ENCODE measurements around the gene MAP3K5.

Gene MAP3K5

GRCh38 chr6:136538836-136539235 lies 253.4 kb downstream of the MAP3K5 start:
- TF ChIP-seq, protein P1, sequence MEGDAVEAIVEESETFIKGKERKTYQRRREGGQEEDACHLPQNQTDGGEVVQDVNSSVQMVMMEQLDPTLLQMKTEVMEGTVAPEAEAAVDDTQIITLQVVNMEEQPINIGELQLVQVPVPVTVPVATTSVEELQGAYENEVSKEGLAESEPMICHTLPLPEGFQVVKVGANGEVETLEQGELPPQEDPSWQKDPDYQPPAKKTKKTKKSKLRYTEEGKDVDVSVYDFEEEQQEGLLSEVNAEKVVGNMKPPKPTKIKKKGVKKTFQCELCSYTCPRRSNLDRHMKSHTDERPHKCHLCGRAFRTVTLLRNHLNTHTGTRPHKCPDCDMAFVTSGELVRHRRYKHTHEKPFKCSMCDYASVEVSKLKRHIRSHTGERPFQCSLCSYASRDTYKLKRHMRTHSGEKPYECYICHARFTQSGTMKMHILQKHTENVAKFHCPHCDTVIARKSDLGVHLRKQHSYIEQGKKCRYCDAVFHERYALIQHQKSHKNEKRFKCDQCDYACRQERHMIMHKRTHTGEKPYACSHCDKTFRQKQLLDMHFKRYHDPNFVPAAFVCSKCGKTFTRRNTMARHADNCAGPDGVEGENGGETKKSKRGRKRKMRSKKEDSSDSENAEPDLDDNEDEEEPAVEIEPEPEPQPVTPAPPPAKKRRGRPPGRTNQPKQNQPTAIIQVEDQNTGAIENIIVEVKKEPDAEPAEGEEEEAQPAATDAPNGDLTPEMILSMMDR (IDR thresholded peaks at IDR 0.05; ENCODE audit: low read depth, low read length) = no peak
- no peak for DNase-seq (ENCODE audit: extremely low read depth, low read depth)

DNA sequence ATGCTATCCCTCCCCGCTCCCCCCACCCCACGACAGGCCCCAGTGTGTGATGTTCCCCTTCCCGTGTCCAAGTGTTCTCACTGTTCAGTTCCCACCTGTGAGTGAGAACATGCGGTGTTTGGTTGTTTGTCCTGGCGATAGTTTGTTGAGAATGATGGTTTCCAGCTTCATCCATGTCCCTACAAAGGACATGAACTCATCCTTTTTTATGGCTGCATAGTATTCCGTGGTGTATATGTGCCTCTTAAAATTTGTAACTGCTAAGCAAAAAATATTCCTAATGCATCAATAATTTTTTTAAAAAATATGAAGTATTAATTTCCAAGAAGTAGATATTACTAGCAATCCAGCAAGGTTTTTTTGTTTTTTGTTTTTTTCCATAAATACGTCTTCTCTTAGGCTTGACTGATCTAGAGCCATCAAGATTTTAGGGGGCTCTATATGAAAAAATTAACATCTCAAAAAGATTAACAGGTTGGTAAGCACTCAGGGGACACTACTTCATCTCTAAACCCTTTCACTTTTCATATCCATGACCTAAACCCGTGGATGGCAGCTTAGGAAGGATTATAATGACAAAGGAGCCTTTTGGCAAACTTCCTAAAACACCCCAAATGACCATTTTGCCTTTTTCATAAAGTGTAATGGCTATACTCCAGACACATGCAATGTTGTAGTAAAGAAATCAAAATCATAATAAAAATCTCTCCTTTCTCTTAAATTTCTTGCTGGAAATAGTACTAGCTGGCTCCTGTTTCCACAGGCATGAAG lies 256.2 kb downstream of the MAP3K5 start:
- no peak for DNase-seq (ENCODE audit: extremely low read depth, low read depth)
- TF ChIP-seq, protein P1 (IDR thresholded peaks at IDR 0.05; ENCODE audit: low read depth, low read length) = no peak

- TF ChIP-seq, protein P1 (IDR thresholded peaks at IDR 0.05; ENCODE audit: low read depth, low read length) = no peak
Measured at GRCh38 chr6:136535017-136535765, 257.1 kb downstream of the MAP3K5 start.

DNA sequence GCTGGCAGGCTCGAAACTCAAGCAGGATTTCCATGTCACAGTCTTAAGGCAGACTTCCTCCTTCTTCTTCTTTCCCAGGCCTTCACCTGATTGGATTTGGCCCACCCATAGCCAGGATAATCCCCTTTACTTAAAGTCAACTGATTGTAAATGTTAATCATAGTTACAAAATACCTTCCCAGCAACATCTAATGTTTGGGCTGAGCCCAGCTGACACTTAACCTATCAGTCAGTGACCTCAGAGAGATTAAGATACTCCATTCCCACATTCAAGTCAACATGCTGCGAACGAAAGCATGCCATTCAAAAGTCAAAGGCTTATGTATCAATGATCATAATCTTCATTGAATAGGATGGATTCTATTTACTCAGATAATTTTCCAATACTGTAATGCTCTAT lies 258.0 kb downstream of the MAP3K5 start:
- no peak for DNase-seq (ENCODE audit: extremely low read depth, low read depth)
- TF ChIP-seq, protein P1 (IDR thresholded peaks at IDR 0.05; ENCODE audit: low read depth, low read length) = no peak

More at GRCh38 chr6:136535017-136535765, 257.1 kb downstream of the MAP3K5 start:
- DNase-seq (ENCODE audit: extremely low read depth, low read depth) = no peak

DNA sequence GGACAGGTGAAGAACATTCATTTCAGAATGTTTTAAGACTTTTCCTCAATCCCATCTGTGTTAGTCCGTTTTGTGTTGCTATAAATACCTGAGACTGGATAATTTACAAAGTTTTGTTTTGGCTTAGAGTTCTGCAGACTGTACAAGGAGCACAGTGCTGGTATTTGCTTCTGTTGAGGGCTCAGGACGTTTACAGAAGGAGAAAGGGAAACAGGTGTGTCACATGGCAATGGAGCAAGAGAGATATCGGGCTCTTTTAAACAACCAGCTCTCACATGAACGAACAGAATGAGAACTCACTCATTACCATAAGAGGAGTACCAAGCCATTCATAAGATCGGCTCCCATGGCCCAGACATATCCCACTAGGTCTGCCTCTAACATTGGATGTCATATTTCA lies 258.8 kb downstream of the MAP3K5 start:
- no peak for DNase-seq (ENCODE audit: extremely low read depth, low read depth)
- TF ChIP-seq, protein P1 (IDR thresholded peaks at IDR 0.05; ENCODE audit: low read depth, low read length) = no peak

DNA sequence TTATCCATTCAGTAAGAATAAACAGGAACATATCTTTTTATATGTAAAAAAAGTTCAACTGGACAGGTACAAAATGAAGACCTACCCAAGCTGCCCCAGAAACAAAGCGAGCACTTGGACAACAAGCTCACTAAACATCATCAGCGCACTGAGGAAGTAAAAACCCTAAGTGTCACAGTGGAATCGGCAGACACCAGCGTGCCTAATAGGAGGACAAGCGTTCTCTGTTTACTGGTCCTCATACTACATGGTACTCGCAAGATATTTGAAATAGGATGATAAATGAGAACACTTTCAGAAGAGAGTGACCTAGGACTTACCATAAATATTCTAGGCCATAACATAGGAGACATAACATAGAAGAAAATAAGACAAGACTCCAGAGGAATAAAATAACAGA lies 260.2 kb downstream of the MAP3K5 start:
- TF ChIP-seq, protein P1 (IDR thresholded peaks at IDR 0.05; ENCODE audit: low read depth, low read length) = no peak
- DNase-seq (ENCODE audit: extremely low read depth, low read depth) = no peak

DNA sequence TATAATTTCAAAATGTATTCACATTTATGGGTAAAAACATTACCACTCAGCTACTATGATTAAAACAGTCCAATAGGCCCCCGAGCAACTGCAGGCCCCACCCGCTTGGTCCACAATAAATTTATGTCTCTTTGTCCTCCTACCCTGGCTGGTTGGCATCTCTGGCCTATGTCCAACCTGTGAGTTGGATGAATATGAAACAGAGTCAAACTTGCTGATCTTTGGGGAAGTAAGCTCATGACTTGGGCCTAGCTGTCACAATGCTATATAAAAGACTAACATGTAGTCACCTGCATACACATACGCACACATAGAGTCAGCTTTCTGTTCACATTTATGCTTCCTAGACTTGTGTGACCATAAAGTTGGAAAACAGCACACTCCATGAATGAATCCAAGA lies 262.6 kb downstream of the MAP3K5 start:
- TF ChIP-seq, protein P1 (IDR thresholded peaks at IDR 0.05; ENCODE audit: low read depth, low read length) = no peak
- DNase-seq (ENCODE audit: extremely low read depth, low read depth) = no peak
